ENCODE data around the gene OIP5. TPM values are rescaled to one million over a fixed set of nuclear protein-coding genes. Genes with fewer than 3 reads are reported as not detected.

The OIP5 gene
- total and polyA plus RNA-seq, 9 of the 15 experiments (the other 6 are each of a cell fraction or from before 2014, with no cell fraction given): 8.3 to 54.8 (median 35.3) TPM

- no peak for TF ChIP-seq ATF3 (IDR thresholded peaks at IDR 0.05)
- peak; percentile 82; the same call in 1 of the 2 replicates for TF ChIP-seq ATF3 (CRISPR knock-in tag; conservative IDR thresholded peaks at IDR 0.05)
- TF ChIP-seq ZNF431 (CRISPR knock-in tag; IDR thresholded peaks at IDR 0.05): 0 out of 2 replicates have a peak, but pooled peaks have one; percentile 6
- TF ChIP-seq ZNF589 (CRISPR knock-in tag; IDR thresholded peaks at IDR 0.05; ENCODE audit: low read depth): no peak
- no peak for TF ChIP-seq CEBPB (tag; IDR thresholded peaks at IDR 0.05)
- TF ChIP-seq TAL1 (IDR thresholded peaks at IDR 0.05): no peak
- TF ChIP-seq ID3 (CRISPR knock-in tag; IDR thresholded peaks at IDR 0.05): no peak
- TF ChIP-seq ID3 (tag; IDR thresholded peaks at IDR 0.05): no peak
- TF ChIP-seq TCF3 (CRISPR knock-in tag; IDR thresholded peaks at IDR 0.05): no peak
- TF ChIP-seq MEF2D (tag; conservative IDR thresholded peaks at IDR 0.05; ENCODE audit: low read depth): no peak
- no peak for TF ChIP-seq MCM5 (IDR thresholded peaks at IDR 0.05; ENCODE audit: low read depth)
- no peak for TF ChIP-seq ZBTB26 (CRISPR knock-in tag; IDR thresholded peaks at IDR 0.05)
- TF ChIP-seq SFPQ (IDR thresholded peaks at IDR 0.05; ENCODE audit: low read depth, low read length): no peak
- 0 out of 2 replicates have a peak, but pooled peaks have one; percentile 45 for TF ChIP-seq ZBTB49 (CRISPR knock-in tag; IDR thresholded peaks at IDR 0.05; ENCODE audit: borderline replicate concordance)
- TF ChIP-seq SMC3 (conservative IDR thresholded peaks at IDR 0.05; ENCODE audit: insufficient read depth, low read depth, low read length): 0 out of 2 replicates have a peak, but pooled peaks have one; percentile 35
- no peak for TF ChIP-seq ZNF143 (CRISPR knock-in tag; IDR thresholded peaks at IDR 0.05)
- TF ChIP-seq ARID1B (IDR thresholded peaks at IDR 0.05): 0 out of 2 replicates have a peak, but pooled peaks have one; percentile 28
- TF ChIP-seq SPI1 (IDR thresholded peaks at IDR 0.05; ENCODE audit: borderline replicate concordance, low read depth, low read length): no peak
- TF ChIP-seq OTX1 (CRISPR knock-in tag; IDR thresholded peaks at IDR 0.05): no peak
- no peak for TF ChIP-seq BRF2 (IDR thresholded peaks at IDR 0.05; ENCODE audit: borderline replicate concordance, insufficient read depth, insufficient read length)
Observed at GRCh38 chr15:41331833-41332193, 578 bp downstream of the OIP5 start (continued).

All from K562 (cell line).